Left kidney (tissue), 2 donors: Measurements from ENCODE around the gene ERC1. TPM values are rescaled to one million over a fixed set of nuclear protein-coding genes. Genes with fewer than 3 reads are reported as not detected.
"Not testable (repeated sequence)": the region's sequence is repeated elsewhere in the genome, so short reads cannot be mapped to it uniquely, and the experiment has no call there.

Experiments
- DNase-seq: peaks from one replicate; pipeline ENCODE4 v3.0.0-alpha.2; 2013
- polyA plus RNA-seq: library from polyadenylated mRNA; unstranded; fragments of 120-200 nt; gene quantifications from one replicate; pipeline ENCODE4 v1.2.1, GENCODE V29; 2013; ENCODE audit not compliant: insufficient read length

Gene ERC1
- polyA plus RNA-seq, 1 donor: 44.3 TPM

- no peak for DNase-seq
Measured at GRCh38 chr12:1289371-1290155, 298.5 kb downstream of the ERC1 start.

- no peak for DNase-seq
Measured at GRCh38 chr12:1290716-1291115, 299.7 kb downstream of the ERC1 start.

- DNase-seq: no peak
Measured at GRCh38 chr12:1291601-1292332, 300.7 kb downstream of the ERC1 start.

GRCh38 chr12:1293901-1294300 is 302.9 kb downstream of the ERC1 start:
- no peak for DNase-seq

GRCh38 chr12:1297206-1297605 is 306.2 kb downstream of the ERC1 start:
- no peak for DNase-seq

GRCh38 chr12:1297639-1298175 is 306.7 kb downstream of the ERC1 start:
- no peak for DNase-seq

GRCh38 chr12:1300460-1300859 is 309.4 kb downstream of the ERC1 start:
- DNase-seq: no peak

GRCh38 chr12:1302201-1302870 is 311.3 kb downstream of the ERC1 start:
- DNase-seq: no peak

GRCh38 chr12:1305063-1305434 is 314.0 kb downstream of the ERC1 start:
- no peak for DNase-seq

GRCh38 chr12:1305791-1306500 is 314.9 kb downstream of the ERC1 start:
- no peak for DNase-seq

GRCh38 chr12:1306817-1307216 is 315.8 kb downstream of the ERC1 start:
- no peak for DNase-seq

GRCh38 chr12:1307796-1308195 is 316.8 kb downstream of the ERC1 start:
- DNase-seq: no peak

GRCh38 chr12:1309613-1310012 is 318.6 kb downstream of the ERC1 start:
- DNase-seq: no peak

GRCh38 chr12:1310653-1311052 is 319.6 kb downstream of the ERC1 start:
- no peak for DNase-seq

GRCh38 chr12:1311145-1311544 is 320.1 kb downstream of the ERC1 start:
- DNase-seq: no peak

GRCh38 chr12:1313906-1314305 is 322.9 kb downstream of the ERC1 start:
- no peak for DNase-seq

- DNase-seq: no peak
Measured at GRCh38 chr12:1314523-1314922, 323.5 kb downstream of the ERC1 start.

- not testable (repeated sequence) for DNase-seq
Measured at GRCh38 chr12:1316991-1317390, 326.0 kb downstream of the ERC1 start.

GRCh38 chr12:1318327-1319031 is 327.5 kb downstream of the ERC1 start:
- DNase-seq: peak; percentile 34

GRCh38 chr12:1319212-1319611 is 328.2 kb downstream of the ERC1 start:
- no peak for DNase-seq

- no peak for DNase-seq
Measured at GRCh38 chr12:1320021-1320420, 329.0 kb downstream of the ERC1 start.

- no peak for DNase-seq
Measured at GRCh38 chr12:1322821-1323220, 331.8 kb downstream of the ERC1 start.
